Osteoblast (primary cell): ENCODE measurements around the gene KCNJ10. TPM values are rescaled to one million over a fixed set of nuclear protein-coding genes. Genes with fewer than 3 reads are reported as not detected.

ENCODE experiments used
- DNase-seq: peaks from one replicate; pipeline ENCODE4 v3.0.0; 2011; ENCODE audit warnings: low spot score, mixed read lengths; ENCODE audit not compliant: insufficient read length; ENCODE audit errors: missing footprints
- H2AFZ ChIP-seq: 2 replicates; pipeline ENCODE4 v1.6.0; 2011; ENCODE audit warnings: mild to moderate bottlenecking, low read length
- H3K27ac ChIP-seq: 2 replicates; pipeline ENCODE4 v1.5.1; 2011; ENCODE audit warnings: mild to moderate bottlenecking, low read depth, low read length, moderate library complexity
- H3K27me3 ChIP-seq: 2 replicates; pipeline ENCODE4 v1.6.0; 2012; ENCODE audit warnings: mild to moderate bottlenecking, control low read depth, inconsistent platforms, low read length, moderate library complexity; ENCODE audit not compliant: insufficient read depth
- H3K36me3 ChIP-seq: 2 replicates; pipeline ENCODE4 v1.5.1; 2011; ENCODE audit warnings: mild to moderate bottlenecking, low read length, control low read depth, moderate library complexity; ENCODE audit not compliant: insufficient read depth
- H3K4me1 ChIP-seq: 2 replicates; pipeline ENCODE4 v1.5.1; 2011; ENCODE audit warnings: mild to moderate bottlenecking, low read length, control low read depth, moderate library complexity; ENCODE audit not compliant: insufficient read depth
- H3K4me2 ChIP-seq: 2 replicates; pipeline ENCODE4 v1.6.0; 2011; ENCODE audit warnings: mild to moderate bottlenecking, low read length; ENCODE audit not compliant: insufficient read depth
- H3K4me3 ChIP-seq: fragments of 200-600 bp; sonication (generic); 3 replicates; pipeline ENCODE4 v1.5.1; 2012; ENCODE audit warnings: mild to moderate bottlenecking, low read length, inconsistent platforms; ENCODE audit not compliant: insufficient read depth
- H3K79me2 ChIP-seq: 2 replicates; pipeline ENCODE4 v1.6.0; 2012; ENCODE audit warnings: mild to moderate bottlenecking, low read length, control low read depth, inconsistent platforms; ENCODE audit not compliant: insufficient read depth
- H3K9me3 ChIP-seq: 2 replicates; pipeline ENCODE4 v1.5.1; 2011; ENCODE audit warnings: low read depth, low read length, control low read depth
- H4K20me1 ChIP-seq: 2 replicates; pipeline ENCODE4 v1.6.0; 2012; ENCODE audit warnings: mild to moderate bottlenecking, low read length, control low read depth; ENCODE audit not compliant: insufficient read depth
- CTCF ChIP-seq: IDR thresholded peaks from 2 replicates; pipeline ENCODE4 v1.5.1; 2011; ENCODE audit warnings: mild to moderate bottlenecking, low read depth, low read length, moderate library complexity; ENCODE audit errors: extremely low read depth
- total RNA-seq: library from RNA; depleted of rRNA; stranded (reverse); fragments of >200 nt; gene quantifications from 2 replicates; pipeline ENCODE4 v1.2.3, GENCODE V29; 2012

The KCNJ10 gene
- total RNA-seq, 1 donor, result not detected

GRCh38 chr1:159959451-159959850, 110.5 kb downstream of the KCNJ10 start:
- no peak for DNase-seq
- no peak overlapping the region for H2AFZ ChIP-seq
- H3K27ac ChIP-seq, result no peak overlapping the region
- no peaks in the 10 kb centered on the region for H3K9me3 ChIP-seq
- H4K20me1 ChIP-seq, result no peaks in the 10 kb centered on the region
- H3K4me3 ChIP-seq, result no peak overlapping the region
- no peaks in the 10 kb centered on the region for H3K36me3 ChIP-seq
- no peak for TF ChIP-seq CTCF
- H3K4me2 ChIP-seq, result no peak overlapping the region
- peaks cover 20% of the 10 kb centered on the region for H3K79me2 ChIP-seq
- H3K27me3 ChIP-seq, result no peaks in the 10 kb centered on the region
- H3K4me1 ChIP-seq, result peaks cover 13% of the 10 kb centered on the region

DNA sequence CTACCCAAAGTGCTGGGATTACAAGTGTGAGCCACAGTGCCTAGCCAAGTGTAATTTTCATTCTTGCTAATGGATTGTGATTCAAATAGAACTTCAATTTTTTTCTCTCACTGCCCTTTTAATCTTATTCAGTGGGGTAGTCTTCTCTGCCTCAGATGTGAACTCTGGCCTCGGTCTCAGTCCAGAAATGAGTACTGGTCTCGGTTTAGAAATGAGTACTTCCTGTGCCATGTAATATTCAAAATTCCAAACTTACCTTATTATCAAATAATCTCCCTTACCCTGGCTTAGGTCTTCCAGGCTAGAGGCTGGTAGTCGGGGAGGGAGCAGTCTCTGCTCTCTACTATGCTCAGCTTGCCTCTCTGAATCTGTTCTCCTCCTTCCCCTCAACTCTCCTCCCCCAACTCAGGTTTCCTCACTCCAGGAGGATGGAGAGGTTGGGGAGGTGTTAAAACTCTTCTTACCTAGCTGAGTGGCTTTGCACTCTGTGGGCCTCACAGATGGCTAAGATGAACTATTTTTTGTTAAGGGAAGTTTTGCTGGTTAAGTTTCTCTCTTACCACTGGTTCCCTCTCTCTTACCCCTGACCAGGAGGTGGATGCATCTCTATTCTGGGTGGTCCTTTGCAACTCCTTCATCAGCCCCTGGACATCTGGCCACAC, 111.1 kb downstream of the KCNJ10 start:
- Histone ChIP-seq H3K27ac (no peak overlapping the region), H2AFZ (no peak overlapping the region), H3K27me3 (no peaks in the 10 kb centered on the region), H3K4me3 (no peak overlapping the region), H3K9me3 (no peaks in the 10 kb centered on the region), H3K4me1 (peaks cover 17% of the 10 kb centered on the region), H4K20me1 (no peaks in the 10 kb centered on the region), H3K79me2 (peaks cover 20% of the 10 kb centered on the region), H3K36me3 (no peaks in the 10 kb centered on the region), H3K4me2 (no peak overlapping the region)
- no peak for TF ChIP-seq CTCF
- no peak for DNase-seq

DNA sequence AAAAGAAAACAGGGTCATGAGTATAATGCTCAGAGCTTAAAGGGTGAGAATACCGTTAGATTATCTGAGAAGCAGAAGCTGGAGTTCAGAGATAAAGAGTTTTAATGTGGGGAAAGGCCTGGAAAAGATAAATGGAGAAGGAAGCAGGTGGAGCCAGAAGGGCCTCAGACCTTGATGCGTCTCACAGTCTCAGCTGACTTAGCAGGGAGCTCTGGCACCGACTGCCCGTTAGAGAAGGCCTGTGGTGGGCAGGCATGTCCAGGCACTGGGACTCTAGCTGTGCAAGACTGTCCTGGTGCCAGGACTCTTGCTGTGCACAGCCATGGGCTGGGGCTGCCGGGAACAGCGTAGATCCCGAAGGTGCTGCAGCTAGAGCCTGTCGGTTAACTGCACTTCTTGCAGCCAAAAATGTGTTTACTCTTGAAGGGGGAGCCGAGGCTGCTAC, 112.1 kb downstream of the KCNJ10 start:
- no peak overlapping the region for H3K4me3 ChIP-seq
- no peak for DNase-seq
- peak overlapping the region; percentile 42 for H2AFZ ChIP-seq
- no peaks in the 10 kb centered on the region for H4K20me1 ChIP-seq
- H3K36me3 ChIP-seq, result no peaks in the 10 kb centered on the region
- H3K4me2 ChIP-seq, result no peak overlapping the region
- no peaks in the 10 kb centered on the region for H3K9me3 ChIP-seq
- no peak for TF ChIP-seq CTCF
- peaks cover 13% of the 10 kb centered on the region for H3K79me2 ChIP-seq
- H3K27ac ChIP-seq, result no peak overlapping the region
- H3K27me3 ChIP-seq, result no peaks in the 10 kb centered on the region
- H3K4me1 ChIP-seq, result peaks cover 19% of the 10 kb centered on the region

DNA sequence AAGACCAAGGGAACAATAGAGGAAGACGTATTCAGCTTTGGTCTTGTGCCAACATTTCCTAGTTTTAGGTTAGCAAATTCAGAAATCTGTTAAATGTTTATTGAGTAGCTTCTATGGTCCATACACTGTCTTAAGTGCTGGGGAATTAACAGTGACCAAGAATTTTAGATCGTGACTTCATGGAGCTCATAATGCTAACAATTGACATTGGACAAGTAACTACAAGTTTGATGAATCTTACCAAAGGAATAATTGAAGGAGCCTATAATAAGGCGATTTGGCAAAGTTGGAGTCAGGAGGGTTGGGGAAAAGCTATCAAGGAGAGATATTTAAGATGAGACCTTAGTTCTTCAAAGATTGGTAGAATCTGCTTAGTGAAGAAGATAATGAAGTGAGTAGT, 114.5 kb downstream of the KCNJ10 start:
- no peaks in the 10 kb centered on the region for H3K79me2 ChIP-seq
- no peaks in the 10 kb centered on the region for H3K36me3 ChIP-seq
- TF ChIP-seq CTCF, result no peak
- no peaks in the 10 kb centered on the region for H3K27me3 ChIP-seq
- H3K4me2 ChIP-seq, result no peak overlapping the region
- H2AFZ ChIP-seq, result no peak overlapping the region
- no peaks in the 10 kb centered on the region for H4K20me1 ChIP-seq
- peaks cover 11% of the 10 kb centered on the region for H3K4me1 ChIP-seq
- DNase-seq, result no peak
- H3K4me3 ChIP-seq, result no peak overlapping the region
- no peak overlapping the region for H3K27ac ChIP-seq
- H3K9me3 ChIP-seq, result no peaks in the 10 kb centered on the region
